Testis (tissue), 3 donors: ENCODE data around the gene DAP3. TPM values are rescaled to one million over a fixed set of nuclear protein-coding genes. Genes with fewer than 3 reads are reported as not detected.
"Not testable (repeated sequence)": the region's sequence is repeated elsewhere in the genome, so short reads cannot be mapped to it uniquely, and the experiment has no call there.

Experiments used
- DNase-seq: peaks from one replicate; pipeline ENCODE4 v3.0.0-alpha.2; 2019
- H3K27ac ChIP-seq, 2 donors: fragments of 200-600 bp; sonication (generic); one replicate each; pipeline ENCODE4 v1.5.1; 2019
- H3K27me3 ChIP-seq: fragments of 200-600 bp; sonication (generic); one replicate; pipeline ENCODE4 v1.5.1; 2019
- H3K36me3 ChIP-seq: fragments of 200-600 bp; sonication (generic); one replicate; pipeline ENCODE4 v1.5.1; 2017; ENCODE audit warnings: low read depth; ENCODE audit errors: missing control alignments
- H3K4me1 ChIP-seq: fragments of 200-600 bp; sonication (generic); one replicate; pipeline ENCODE4 v1.5.1; 2019
- H3K4me3 ChIP-seq, 2 donors: fragments of 200-600 bp; sonication (generic); one replicate each; pipeline ENCODE4 v1.5.1; 2017 to 2019
- H3K9me3 ChIP-seq: fragments of 200-600 bp; sonication (generic); one replicate; pipeline ENCODE4 v1.5.1; 2017
- POLR2A ChIP-seq: fragments of 450-650 bp; IDR thresholded peaks from one replicate; pipeline ENCODE4 v1.6.1; 2017; ENCODE audit warnings: antibody characterized with exemption, mild to moderate bottlenecking, moderate library complexity
- WGBS, 2 donors: methylation state at CpG; one replicate each; pipeline ENCODE4 v1.1.5; 2018; 5-methylcytosine and 5-hydroxymethylcytosine counted together
- intact Hi-C: fragments of 100-400 bp; cut with DNase I; formaldehyde crosslinking; loops from one replicate; pipeline ENCODE4 v1.15.1; 2023; ENCODE audit warnings: low total_unique reads
- polyA plus RNA-seq: library from polyadenylated mRNA; stranded (reverse); fragments of 350-450 nt; fragmentation: Illumina TruSeq; extraction: RNeasy Lipid Tissue Mini Kit (QIAGEN cat#74804); gene quantifications from one replicate; pipeline ENCODE4 v1.2.3, GENCODE V29; 2014; ENCODE audit warnings: low read depth, low replicate concordance; ENCODE audit not compliant: insufficient read depth
- total RNA-seq, 2 donors: library from RNA; depleted of rRNA; stranded (reverse); fragments of >200 nt; gene quantifications; one replicate each; pipeline ENCODE4 v1.2.3, GENCODE V29; 2016
- TF ChIP-seq, protein P1 (sequence below), 3 experiments: fragments of 450-650 bp in 2 of 3; fragments of 200-600 bp in 1 of 3; sonication (generic) in 1 of 3; IDR thresholded peaks; one replicate each; pipeline ENCODE4 v1.5.1; 2016 to 2019; ENCODE audit warnings: antibody characterized with exemption in 3 of 3, mild to moderate bottlenecking in 2 of 3, moderate library complexity in 1 of 3

The DAP3 gene
- total and polyA plus RNA-seq, 3 donors from 2014 or later: 121 to 286 (median 277) TPM

- no peak for TF ChIP-seq POLR2A
- TF ChIP-seq, protein P1, sequence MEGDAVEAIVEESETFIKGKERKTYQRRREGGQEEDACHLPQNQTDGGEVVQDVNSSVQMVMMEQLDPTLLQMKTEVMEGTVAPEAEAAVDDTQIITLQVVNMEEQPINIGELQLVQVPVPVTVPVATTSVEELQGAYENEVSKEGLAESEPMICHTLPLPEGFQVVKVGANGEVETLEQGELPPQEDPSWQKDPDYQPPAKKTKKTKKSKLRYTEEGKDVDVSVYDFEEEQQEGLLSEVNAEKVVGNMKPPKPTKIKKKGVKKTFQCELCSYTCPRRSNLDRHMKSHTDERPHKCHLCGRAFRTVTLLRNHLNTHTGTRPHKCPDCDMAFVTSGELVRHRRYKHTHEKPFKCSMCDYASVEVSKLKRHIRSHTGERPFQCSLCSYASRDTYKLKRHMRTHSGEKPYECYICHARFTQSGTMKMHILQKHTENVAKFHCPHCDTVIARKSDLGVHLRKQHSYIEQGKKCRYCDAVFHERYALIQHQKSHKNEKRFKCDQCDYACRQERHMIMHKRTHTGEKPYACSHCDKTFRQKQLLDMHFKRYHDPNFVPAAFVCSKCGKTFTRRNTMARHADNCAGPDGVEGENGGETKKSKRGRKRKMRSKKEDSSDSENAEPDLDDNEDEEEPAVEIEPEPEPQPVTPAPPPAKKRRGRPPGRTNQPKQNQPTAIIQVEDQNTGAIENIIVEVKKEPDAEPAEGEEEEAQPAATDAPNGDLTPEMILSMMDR (IDR thresholded peaks at IDR 0.05): no peak
- H3K9me3 ChIP-seq: no peaks in the 10 kb centered on the region
- H3K27me3 ChIP-seq: no peaks in the 10 kb centered on the region
- 97 to 99% methylated on average over 4 of the region's 4 CpGs for WGBS, 2 donors
- no peak overlapping the region for H3K27ac ChIP-seq
- H3K36me3 ChIP-seq: no peaks in the 10 kb centered on the region
- DNase-seq: no peak
- H3K4me3 ChIP-seq: no peak overlapping the region
- H3K4me1 ChIP-seq: no peaks in the 10 kb centered on the region
- intact Hi-C loops: no loop called here
Measured at GRCh38 chr1:155759966-155760630, 71.2 kb downstream of the DAP3 start.

GRCh38 chr1:155760751-155761475, 72.0 kb downstream of the DAP3 start:
- WGBS, 2 donors: 91 to 93% methylated on average over 2 of the region's 2 CpGs
- H3K9me3 ChIP-seq: no peaks in the 10 kb centered on the region
- no peaks in the 10 kb centered on the region for H3K4me1 ChIP-seq
- no peaks in the 10 kb centered on the region for H3K36me3 ChIP-seq
- no peak for TF ChIP-seq POLR2A
- TF ChIP-seq, protein P1 (IDR thresholded peaks at IDR 0.05): no peak
- no peak for DNase-seq
- H3K27ac ChIP-seq: no peak overlapping the region
- no peaks in the 10 kb centered on the region for H3K27me3 ChIP-seq
- no peak overlapping the region for H3K4me3 ChIP-seq
- intact Hi-C loops: no loop called here

DNA sequence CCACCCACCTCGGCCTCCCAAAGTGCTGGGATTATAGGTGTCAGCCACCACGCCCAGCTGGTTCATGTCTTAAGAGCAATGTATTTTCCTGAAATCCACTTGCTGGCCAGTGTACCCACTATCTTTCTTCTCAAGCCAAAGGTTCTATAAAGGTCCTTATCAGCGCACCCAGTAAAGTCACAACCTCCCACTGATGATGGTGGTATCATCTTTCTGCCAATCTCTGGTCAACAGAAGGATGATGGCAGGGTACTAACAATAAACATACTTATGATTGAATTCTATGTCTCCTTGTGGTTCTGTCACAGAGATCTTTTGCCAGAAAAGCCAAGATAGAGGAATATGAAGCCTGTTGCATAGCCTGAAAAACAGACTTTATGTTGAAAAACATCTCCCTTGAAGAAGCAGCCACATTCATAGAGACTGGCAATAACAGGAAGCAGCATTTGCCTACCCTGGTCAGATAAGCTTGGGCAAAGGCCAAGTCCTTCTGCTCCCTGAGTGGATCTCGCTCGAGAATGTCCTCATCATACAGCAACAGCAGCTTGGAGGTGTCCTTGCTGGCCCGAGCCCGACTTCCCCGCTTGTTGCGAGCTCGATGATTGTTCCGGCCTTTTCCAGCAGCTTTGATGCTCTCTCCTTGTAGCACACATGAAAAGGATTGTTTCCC, 73.0 kb downstream of the DAP3 start:
- TF ChIP-seq, protein P1 (IDR thresholded peaks at IDR 0.05): no peak
- no peak for TF ChIP-seq POLR2A
- no peak for DNase-seq
- H3K36me3 ChIP-seq: no peaks in the 10 kb centered on the region
- WGBS, 2 donors: 90 to 91% methylated on average over 11 of the region's 11 CpGs
- no peaks in the 10 kb centered on the region for H3K27me3 ChIP-seq
- intact Hi-C loops: no loop called here
- H3K9me3 ChIP-seq: no peaks in the 10 kb centered on the region
- H3K27ac ChIP-seq: no peak overlapping the region
- H3K4me1 ChIP-seq: no peaks in the 10 kb centered on the region
- H3K4me3 ChIP-seq: no peak overlapping the region

- H3K4me1 ChIP-seq, DNase-seq, H3K36me3 ChIP-seq, intact Hi-C loops, H3K27me3 ChIP-seq, H3K9me3 ChIP-seq, H3K4me3 ChIP-seq, H3K27ac ChIP-seq: not testable (repeated sequence)
- 91 to 97% methylated on average over 6 of the region's 6 CpGs for WGBS, 2 donors
Measured at GRCh38 chr1:155763090-155763815, 74.4 kb downstream of the DAP3 start.

DNA sequence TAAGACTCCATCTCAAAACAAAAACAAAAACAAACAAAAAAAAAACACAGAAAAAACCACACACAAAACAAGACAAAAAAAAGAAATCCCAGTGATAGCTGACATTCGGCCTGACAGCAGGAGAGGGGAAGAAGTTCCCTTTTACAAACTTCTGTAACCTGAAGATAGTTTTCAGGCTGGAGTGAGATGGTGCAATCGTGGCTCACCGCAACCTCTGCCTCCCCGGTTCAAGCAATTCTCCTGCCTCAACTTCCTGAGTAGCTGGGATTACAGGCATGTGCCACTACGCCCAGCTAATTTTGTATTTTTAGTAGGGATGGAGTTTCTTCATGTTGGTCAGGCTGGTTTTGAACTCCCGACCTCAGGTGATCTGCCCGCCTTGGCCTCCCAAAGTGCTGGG, 75.1 kb downstream of the DAP3 start:
- 87 to 95% methylated on average over 7 of the region's 7 CpGs for WGBS, 2 donors
- intact Hi-C loops, H3K4me1 ChIP-seq, DNase-seq, H3K4me3 ChIP-seq, H3K9me3 ChIP-seq, H3K36me3 ChIP-seq, H3K27ac ChIP-seq, H3K27me3 ChIP-seq: not testable (repeated sequence)

DNA sequence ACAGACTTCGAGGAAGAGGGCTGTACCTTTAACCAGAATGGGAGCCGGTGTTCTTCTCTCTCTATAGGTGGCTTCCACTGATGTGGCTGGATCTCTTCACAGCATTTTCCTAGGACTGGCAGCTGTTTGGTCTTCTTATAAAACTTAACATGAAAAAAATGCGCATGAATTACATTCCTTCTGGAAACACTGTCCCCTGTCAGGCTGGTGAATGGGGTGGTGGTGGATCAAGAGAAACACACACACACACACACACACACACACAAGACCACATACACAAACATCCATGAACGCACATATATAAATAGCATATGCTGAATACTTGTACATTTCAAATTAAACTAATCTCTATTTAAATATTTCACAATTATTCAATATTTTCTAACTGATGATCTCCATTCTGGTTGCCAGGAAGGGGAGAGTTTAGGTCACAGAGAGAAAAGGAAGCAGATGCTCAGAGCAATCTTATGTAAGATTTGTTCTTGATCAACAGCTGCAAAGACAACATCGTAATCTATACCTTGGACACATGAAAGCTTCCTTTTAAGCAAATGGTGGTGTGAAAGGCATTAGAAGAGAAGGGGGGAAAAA, 78.6 kb downstream of the DAP3 start:
- H3K4me1 ChIP-seq, H3K9me3 ChIP-seq, H3K4me3 ChIP-seq, intact Hi-C loops, H3K36me3 ChIP-seq, DNase-seq, H3K27me3 ChIP-seq, H3K27ac ChIP-seq: not testable (repeated sequence)
- 87 to 88% methylated on average over 3 to 4 of the region's 5 CpGs for WGBS, 2 donors
